ENCODE data around the gene HOXB5.

- TF ChIP-seq, protein P1, sequence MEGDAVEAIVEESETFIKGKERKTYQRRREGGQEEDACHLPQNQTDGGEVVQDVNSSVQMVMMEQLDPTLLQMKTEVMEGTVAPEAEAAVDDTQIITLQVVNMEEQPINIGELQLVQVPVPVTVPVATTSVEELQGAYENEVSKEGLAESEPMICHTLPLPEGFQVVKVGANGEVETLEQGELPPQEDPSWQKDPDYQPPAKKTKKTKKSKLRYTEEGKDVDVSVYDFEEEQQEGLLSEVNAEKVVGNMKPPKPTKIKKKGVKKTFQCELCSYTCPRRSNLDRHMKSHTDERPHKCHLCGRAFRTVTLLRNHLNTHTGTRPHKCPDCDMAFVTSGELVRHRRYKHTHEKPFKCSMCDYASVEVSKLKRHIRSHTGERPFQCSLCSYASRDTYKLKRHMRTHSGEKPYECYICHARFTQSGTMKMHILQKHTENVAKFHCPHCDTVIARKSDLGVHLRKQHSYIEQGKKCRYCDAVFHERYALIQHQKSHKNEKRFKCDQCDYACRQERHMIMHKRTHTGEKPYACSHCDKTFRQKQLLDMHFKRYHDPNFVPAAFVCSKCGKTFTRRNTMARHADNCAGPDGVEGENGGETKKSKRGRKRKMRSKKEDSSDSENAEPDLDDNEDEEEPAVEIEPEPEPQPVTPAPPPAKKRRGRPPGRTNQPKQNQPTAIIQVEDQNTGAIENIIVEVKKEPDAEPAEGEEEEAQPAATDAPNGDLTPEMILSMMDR (IDR thresholded peaks at IDR 0.05; ENCODE audit: insufficient read depth, low read depth, low read length): no peak
- no peak for TF ChIP-seq EZH2 (IDR thresholded peaks at IDR 0.05; ENCODE audit: insufficient read depth, low read length)
These were observed 39.1 kb upstream of the HOXB5 start for GRCh38 chr17:48632579-48633265.
